ENCODE results near the gene TRIM9.
"Not testable (repeated sequence)": the region's sequence is repeated elsewhere in the genome, so short reads cannot be mapped to it uniquely, and the experiment has no call there.

The TRIM9 gene

GRCh38 chr14:50998612-50999011, 96.3 kb downstream of the TRIM9 start:
- no peak for DNase-seq

GRCh38 chr14:50997712-50998111, 97.2 kb downstream of the TRIM9 start:
- no peak for DNase-seq

- DNase-seq, result not testable (repeated sequence)
These were observed 100.7 kb downstream of the TRIM9 start for GRCh38 chr14:50994158-50994557.

- DNase-seq, result no peak
These were observed 109.0 kb downstream of the TRIM9 start for GRCh38 chr14:50985859-50986331.

- DNase-seq, result no peak
These were observed 109.6 kb downstream of the TRIM9 start for GRCh38 chr14:50985124-50985858.

- DNase-seq, result no peak
These were observed 110.7 kb downstream of the TRIM9 start for GRCh38 chr14:50984036-50984710.

- no peak for DNase-seq
These were observed 114.7 kb downstream of the TRIM9 start for GRCh38 chr14:50979941-50980850.

GRCh38 chr14:50978888-50979287, 116.0 kb downstream of the TRIM9 start:
- no peak for DNase-seq

- no peak for DNase-seq
These were observed 116.4 kb downstream of the TRIM9 start for GRCh38 chr14:50978529-50978871.

GRCh38 chr14:50977863-50978528, 116.9 kb downstream of the TRIM9 start:
- no peak for DNase-seq

- no peak for DNase-seq
These were observed 120.8 kb downstream of the TRIM9 start for GRCh38 chr14:50974118-50974517.

- DNase-seq, result no peak
These were observed 122.2 kb downstream of the TRIM9 start for GRCh38 chr14:50972734-50973133.

- no peak for DNase-seq
These were observed 123.8 kb downstream of the TRIM9 start for GRCh38 chr14:50970886-50971781.

- DNase-seq, result peak in 1 of 2 donors; percentile 57
These were observed 127.1 kb downstream of the TRIM9 start for GRCh38 chr14:50967790-50968189.

- DNase-seq, result no peak
These were observed 127.8 kb downstream of the TRIM9 start for GRCh38 chr14:50967103-50967502.

GRCh38 chr14:50964683-50965390, 130.1 kb downstream of the TRIM9 start:
- DNase-seq, result no peak

GRCh38 chr14:50963919-50964318, 131.0 kb downstream of the TRIM9 start:
- no peak for DNase-seq

- no peak for DNase-seq
These were observed 133.2 kb downstream of the TRIM9 start for GRCh38 chr14:50961605-50962221.

GRCh38 chr14:50957296-50957695, 137.6 kb downstream of the TRIM9 start:
- peak in 1 of 2 donors; percentile 50 for DNase-seq

GRCh38 chr14:50956421-50956820, 138.5 kb downstream of the TRIM9 start:
- DNase-seq, result not testable (repeated sequence)

Measured in bone marrow (tissue), 2 donors.